ENCODE data around the gene COX4I1.
"Not testable (repeated sequence)": the region's sequence is repeated elsewhere in the genome, so short reads cannot be mapped to it uniquely, and the experiment has no call there.

The COX4I1 gene

GRCh38 chr16:85805442-85806045, 6.0 kb downstream of the COX4I1 start:
- no peak for FAIRE-seq

DNA sequence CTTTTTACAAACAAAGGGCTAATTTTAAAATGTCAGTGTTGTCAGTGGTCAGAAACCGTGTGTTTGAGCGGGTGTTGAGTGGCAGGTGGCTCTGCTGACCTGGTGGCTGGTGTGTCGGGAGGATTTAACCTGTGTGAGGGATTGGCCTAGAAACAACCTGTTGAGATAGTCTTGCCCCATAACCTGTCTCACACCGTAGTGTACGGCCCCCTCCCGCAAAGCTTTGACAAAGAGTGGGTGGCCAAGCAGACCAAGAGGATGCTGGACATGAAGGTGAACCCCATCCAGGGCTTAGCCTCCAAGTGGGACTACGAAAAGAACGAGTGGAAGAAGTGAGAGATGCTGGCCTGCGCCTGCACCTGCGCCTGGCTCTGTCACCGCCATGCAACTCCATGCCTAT, 7.0 kb downstream of the COX4I1 start:
- no peak for FAIRE-seq

GRCh38 chr16:85807340-85807739, 7.8 kb downstream of the COX4I1 start:
- FAIRE-seq, result not testable (repeated sequence)

DNA sequence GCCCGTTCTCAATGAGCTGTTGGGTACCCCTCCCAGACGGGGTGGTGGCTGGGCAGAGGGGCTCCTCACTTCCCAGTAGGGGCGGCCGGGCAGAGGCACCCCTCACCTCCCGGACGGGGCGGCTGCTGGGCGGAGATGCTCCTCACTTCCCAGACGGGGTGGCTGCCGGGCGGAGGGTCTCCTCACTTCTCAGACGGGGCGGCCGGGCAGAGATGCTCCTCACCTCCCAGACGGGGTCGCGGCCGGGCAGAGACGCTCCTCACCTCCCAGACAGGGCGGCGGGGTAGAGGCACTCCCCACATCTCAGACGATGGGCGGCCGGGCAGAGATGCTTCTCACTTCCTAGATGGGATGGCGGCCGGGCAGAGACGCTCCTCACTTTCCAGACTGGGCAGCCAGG, 8.6 kb downstream of the COX4I1 start:
- FAIRE-seq, result not testable (repeated sequence)

DNA sequence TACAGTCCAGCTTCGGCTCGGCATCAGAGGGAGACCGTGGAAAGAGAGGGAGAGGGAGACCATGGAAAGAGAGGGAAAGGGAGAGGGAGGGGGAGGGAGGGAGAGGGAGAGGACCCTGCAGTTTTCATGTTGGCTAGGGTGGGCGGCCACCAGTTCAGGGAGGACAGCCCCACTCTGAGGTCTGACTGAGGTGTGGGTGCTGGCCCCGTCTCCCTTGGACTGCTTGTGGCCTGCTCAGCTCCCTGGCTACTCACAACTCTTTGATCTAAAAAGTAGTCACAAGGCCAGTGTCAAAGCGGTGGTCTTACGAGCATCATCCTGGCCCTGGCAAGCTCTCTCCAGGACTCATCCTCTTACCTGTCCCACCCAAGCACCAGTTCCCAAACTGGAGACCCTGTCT, 9.4 kb downstream of the COX4I1 start:
- FAIRE-seq, result no peak

GRCh38 chr16:85809645-85810044, 10.2 kb downstream of the COX4I1 start:
- no peak for FAIRE-seq

DNA sequence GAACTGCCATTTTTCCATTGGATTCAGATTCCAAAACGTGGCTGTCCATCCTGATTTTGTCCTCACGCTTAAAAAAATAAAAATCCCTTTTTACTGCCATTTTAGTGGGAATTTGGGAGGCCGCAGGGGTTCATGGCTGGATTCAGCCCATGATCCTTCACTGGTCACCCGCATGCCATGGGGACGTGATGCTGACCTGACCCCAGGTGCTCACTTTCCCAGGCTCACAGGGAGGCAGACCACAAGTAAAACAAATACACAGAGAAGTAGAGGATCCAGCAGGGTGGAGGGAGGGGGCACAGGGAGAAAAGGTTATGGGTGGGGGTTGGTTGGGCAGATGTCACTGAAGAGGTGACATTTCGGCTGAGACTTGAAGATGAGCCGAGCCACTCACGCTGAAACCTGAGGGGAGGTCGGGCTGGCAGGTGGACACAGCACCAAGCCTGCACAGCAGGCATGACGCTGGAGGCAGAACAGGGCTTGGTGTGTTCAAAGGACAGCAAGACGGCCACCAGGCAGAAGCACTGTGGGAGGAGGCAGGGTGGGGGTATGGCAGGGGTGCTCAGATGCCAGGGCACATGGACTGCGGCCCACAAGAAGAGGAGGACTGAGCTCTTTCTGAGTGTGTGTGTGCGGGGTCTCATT, 10.7 kb downstream of the COX4I1 start:
- no peak for FAIRE-seq

DNA sequence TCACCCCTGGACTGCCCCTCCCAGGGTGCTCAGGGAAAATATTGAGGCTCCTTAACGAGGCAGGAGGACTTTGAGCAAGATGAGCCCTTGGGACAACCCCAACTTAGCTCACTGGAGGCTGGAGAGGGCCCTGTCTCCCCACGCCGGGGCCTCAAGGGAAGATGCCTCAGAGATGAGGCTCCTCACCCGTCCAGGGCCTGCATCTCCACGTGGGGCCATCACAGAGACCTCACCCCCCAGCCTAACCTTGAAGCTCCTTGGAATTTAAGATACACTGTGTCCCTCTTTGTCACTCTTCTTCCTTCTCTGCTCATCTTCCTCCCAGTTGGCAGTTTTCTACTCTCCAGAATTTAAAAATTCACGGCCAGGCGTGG, 11.2 kb downstream of the COX4I1 start:
- FAIRE-seq, result no peak

DNA sequence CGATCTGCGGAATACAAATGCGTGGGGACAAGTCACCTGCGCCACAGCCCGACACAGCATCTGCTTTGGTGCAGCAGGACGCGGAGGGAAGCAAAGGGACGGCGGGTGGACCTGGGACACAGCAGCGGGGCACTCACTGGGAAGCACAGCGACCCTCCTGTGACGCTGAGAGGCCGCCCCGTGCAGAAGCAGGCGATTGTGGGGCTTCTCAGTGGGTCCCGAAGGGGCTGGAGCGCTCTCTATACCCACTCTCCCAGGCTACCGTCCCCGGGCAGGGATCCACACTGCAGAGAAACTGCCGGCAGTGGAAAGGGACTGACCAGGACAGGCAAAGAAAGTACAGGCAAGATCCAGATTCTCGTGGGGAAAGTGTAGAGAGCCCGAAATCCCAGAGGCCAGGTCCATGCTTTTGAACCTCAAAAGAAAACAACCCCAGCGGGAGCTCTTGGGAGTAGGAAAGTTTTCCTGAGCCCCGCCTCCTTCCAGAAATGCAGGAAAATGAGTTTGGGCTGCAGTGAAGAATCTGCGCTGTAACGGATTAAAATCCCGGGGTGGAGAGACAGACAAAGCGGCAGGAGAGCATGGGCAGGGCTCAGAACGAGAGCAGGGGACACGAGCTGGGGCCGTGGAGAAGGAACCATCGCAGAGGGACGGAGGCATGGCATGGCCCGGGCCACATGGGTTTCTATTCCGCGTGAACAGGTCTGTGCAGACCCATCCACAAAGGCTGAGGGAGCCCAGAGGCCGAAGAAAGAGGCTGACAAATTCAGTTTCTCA, 12.7 kb downstream of the COX4I1 start:
- FAIRE-seq, result no peak

DNA sequence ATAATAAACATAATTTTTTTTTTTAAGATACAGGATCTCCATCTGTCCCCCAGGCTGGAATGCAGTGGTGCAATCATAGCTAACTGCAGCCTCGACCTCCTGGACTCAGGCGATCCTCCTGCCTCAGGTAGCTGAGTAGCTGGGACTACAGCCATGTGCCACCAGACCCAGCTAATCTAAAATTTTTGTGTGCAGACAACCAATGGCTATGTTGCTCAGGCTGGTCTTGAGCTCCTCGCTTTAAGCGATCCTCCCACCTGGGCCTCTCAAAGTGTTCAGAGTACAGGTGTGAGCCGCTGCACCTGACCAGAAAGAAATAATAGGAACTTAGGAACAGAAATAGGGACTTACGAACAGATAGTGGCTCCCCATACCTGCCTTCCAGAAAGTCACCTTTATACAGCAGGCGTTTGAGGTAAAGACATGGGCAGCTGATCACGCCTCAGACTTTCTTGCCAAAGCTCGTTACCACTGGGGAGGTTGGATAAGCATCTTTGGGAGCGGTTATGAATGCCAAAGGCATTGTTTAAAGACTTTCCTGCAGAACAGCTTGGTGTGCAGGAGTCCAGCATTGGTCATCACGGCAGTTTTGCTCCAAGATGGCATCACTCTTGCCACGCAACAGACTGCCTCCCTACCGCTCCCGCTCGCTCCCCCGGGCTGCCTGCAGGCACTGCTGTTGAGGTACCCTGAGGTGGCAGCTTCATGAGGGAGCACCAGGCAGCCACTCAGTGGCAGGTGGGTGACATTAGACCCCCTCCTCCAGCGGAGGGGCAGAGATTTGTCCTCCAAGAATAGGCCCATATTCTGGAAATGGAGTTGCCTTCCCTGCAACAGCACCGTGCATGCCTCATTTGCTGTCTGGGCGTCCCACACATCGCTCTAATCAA, 13.6 kb downstream of the COX4I1 start:
- FAIRE-seq, result no peak

GRCh38 chr16:85816159-85816558, 16.7 kb downstream of the COX4I1 start:
- no peak for FAIRE-seq

DNA sequence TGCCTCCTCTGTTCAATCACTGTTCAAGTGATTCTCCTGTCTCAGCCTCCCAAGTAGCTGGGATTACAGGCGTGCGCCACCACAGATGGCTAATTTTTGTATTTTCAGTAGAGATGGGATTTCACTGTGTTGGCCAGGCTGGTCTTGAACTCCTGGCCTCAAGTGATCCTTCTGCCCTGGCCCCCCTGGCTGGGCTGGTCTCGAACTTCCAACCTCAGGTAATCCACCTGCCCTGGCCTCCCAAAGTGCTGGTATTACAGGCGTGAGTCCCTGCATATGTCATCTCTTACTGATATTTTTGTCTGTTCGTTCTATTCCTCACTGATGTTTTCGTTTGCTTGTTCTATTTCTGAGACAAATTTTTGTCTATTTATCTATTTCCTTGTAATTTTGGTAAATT, 17.7 kb downstream of the COX4I1 start:
- not testable (repeated sequence) for FAIRE-seq

GRCh38 chr16:85819245-85819644, 19.8 kb downstream of the COX4I1 start:
- FAIRE-seq, result peak; percentile 42

GRCh38 chr16:85819771-85820170, 20.3 kb downstream of the COX4I1 start:
- FAIRE-seq, result no peak

- no peak for FAIRE-seq
Observed at GRCh38 chr16:85820604-85821372, 21.3 kb downstream of the COX4I1 start.

DNA sequence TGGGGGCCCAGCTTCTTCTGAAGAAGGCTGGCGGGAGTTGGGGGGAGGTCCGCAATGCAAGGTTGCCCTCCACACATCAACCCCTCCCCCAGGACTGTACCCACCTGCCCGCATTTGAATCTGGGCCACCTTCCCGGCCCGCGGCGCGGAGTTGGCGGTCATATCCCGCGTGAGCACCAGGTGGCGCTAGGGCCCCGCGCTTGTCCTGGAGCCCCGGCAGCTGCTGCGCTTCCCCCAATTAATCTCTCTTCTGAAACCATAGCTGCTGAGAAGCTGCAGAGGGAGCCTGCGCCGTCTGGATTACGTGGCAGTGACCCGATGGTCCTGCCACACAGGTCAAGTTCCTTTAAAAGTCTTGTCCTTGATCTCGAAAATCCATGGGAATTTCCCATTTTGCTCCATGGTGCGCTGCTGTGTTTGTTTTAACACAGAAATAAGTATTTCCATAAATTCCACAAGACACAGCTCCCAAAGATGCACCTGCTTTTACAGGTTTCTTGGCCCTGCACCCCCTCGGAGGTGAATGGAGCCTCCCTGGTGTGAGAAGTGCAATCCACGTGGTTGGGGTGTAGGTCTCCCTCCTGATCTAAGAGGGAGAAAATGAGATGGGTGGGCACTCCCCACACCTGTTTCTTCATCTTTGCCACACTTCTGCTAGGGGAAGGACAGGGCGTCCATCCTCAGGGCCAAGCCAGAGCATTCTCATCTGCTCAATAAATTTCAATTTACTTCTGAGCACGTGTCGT, 22.1 kb downstream of the COX4I1 start:
- FAIRE-seq, result no peak

- no peak for FAIRE-seq
Observed at GRCh38 chr16:85822145-85822544, 22.6 kb downstream of the COX4I1 start.

- FAIRE-seq, result no peak
Observed at GRCh38 chr16:85823328-85823920, 23.9 kb downstream of the COX4I1 start.

- FAIRE-seq, result no peak
Observed at GRCh38 chr16:85824161-85825135, 25.0 kb downstream of the COX4I1 start.

GRCh38 chr16:85825326-85825725, 25.8 kb downstream of the COX4I1 start:
- FAIRE-seq, result no peak
